ENCODE measurements around the gene TBL1X.

The TBL1X gene

DNA sequence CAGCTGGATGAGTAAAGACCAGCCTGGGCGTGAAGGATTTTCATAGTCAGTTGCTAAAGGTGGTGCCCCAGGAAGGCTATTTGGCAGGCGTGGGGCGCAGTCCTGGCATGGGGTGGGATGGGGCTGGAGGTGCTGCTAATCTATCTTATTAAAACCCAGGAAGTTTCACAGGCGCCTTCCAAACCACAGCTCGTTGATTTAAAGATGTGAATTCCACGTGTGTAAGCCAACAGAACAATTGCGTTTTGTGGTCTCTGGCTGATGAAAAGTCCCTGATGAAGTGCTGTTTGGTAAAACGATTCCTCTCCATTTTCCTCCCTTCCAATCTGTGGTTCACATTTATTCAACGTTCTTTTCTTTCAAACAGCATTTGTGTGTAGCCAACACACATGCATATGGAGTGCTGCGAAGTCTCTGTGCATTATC lies 105.0 kb downstream of the TBL1X start:
- no peak for TF ChIP-seq CTCF (IDR thresholded peaks at IDR 0.05; ENCODE audit: low read depth, low read length)
- no peak overlapping the region for H3K4me3 ChIP-seq (ENCODE audit: low read depth, low read length)
- DNase-seq (ENCODE audit: low read depth, low spot score): peak; percentile 61
- in situ Hi-C loops (cut with HindIII; ENCODE audit: low sequenced_read_pairs): no loop called here

GRCh38 chrX:9573282-9574106 lies 108.6 kb downstream of the TBL1X start:
- DNase-seq (ENCODE audit: low read depth, low spot score): no peak
- no peak overlapping the region for H3K4me3 ChIP-seq (ENCODE audit: low read depth, low read length)
- in situ Hi-C loops (cut with HindIII; ENCODE audit: low sequenced_read_pairs): no loop called here
- peak; percentile 6 for TF ChIP-seq CTCF (IDR thresholded peaks at IDR 0.05; ENCODE audit: low read depth, low read length)

GRCh38 chrX:9576059-9576458 lies 111.2 kb downstream of the TBL1X start:
- TF ChIP-seq CTCF (IDR thresholded peaks at IDR 0.05; ENCODE audit: low read depth, low read length): no peak
- no peak overlapping the region for H3K4me3 ChIP-seq (ENCODE audit: low read depth, low read length)
- no peak for DNase-seq (ENCODE audit: low read depth, low spot score)
- in situ Hi-C loops (cut with HindIII; ENCODE audit: low sequenced_read_pairs): no loop called here

DNA sequence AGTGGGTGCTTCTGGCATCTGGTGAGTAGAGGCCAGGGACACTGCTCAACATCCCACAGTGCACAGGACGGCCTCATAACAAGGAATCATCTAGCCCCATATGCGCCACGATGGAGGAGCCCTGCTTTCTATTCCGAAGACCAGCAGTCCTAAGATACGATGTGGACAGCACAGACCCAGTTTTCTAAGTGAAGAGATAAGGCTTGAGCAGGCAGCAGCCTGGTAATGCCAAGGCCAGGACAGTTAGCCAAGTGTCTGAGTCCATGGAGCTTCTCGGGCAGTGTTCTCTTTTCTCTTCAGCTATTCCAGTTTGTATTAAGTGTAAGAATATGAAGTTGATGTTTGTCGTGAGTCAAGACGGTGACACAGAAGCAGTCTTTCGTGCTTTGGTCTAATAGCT lies 112.7 kb downstream of the TBL1X start:
- no peak for DNase-seq (ENCODE audit: low read depth, low spot score)
- no peak overlapping the region for H3K4me3 ChIP-seq (ENCODE audit: low read depth, low read length)
- TF ChIP-seq CTCF (IDR thresholded peaks at IDR 0.05; ENCODE audit: low read depth, low read length): no peak
- in situ Hi-C loops (cut with HindIII; ENCODE audit: low sequenced_read_pairs): no loop called here

GRCh38 chrX:9578083-9578779 lies 113.4 kb downstream of the TBL1X start:
- no peak overlapping the region for H3K4me3 ChIP-seq (ENCODE audit: low read depth, low read length)
- in situ Hi-C loops (cut with HindIII; ENCODE audit: low sequenced_read_pairs): no loop called here
- no peak for DNase-seq (ENCODE audit: low read depth, low spot score)
- TF ChIP-seq CTCF (IDR thresholded peaks at IDR 0.05; ENCODE audit: low read depth, low read length): no peak

GRCh38 chrX:9581771-9582385 lies 117.0 kb downstream of the TBL1X start:
- TF ChIP-seq CTCF (IDR thresholded peaks at IDR 0.05; ENCODE audit: low read depth, low read length): no peak
- in situ Hi-C loops (cut with HindIII; ENCODE audit: low sequenced_read_pairs): no loop called here

More at GRCh38 chrX:9581771-9582385, 117.0 kb downstream of the TBL1X start:
- H3K4me3 ChIP-seq (ENCODE audit: low read depth, low read length): no peak overlapping the region
- DNase-seq (ENCODE audit: low read depth, low spot score): no peak

All from astrocyte of the spinal cord (primary cell).